HepG2 (cell line): ENCODE data around the gene PPM1G. TPM values are rescaled to one million over a fixed set of nuclear protein-coding genes. Genes with fewer than 3 reads are reported as not detected.

Source experiments
- BCL6 ChIP-seq: IDR thresholded peaks from 2 replicates; pipeline ENCODE4 v1.6.1; 2016; ENCODE audit warnings: missing genetic modification reagents, missing compliant biosample characterization
- CHD4 ChIP-seq: fragments of 200-600 bp; sonication (generic); IDR thresholded peaks from 2 replicates; pipeline ENCODE4 v1.7.0; 2017; ENCODE audit warnings: mild to moderate bottlenecking, low read length, borderline replicate concordance
- KLF13 ChIP-seq: sonication (generic); formaldehyde crosslinking; IDR thresholded peaks from 2 replicates; pipeline ENCODE4 v1.4.0; 2020; ENCODE audit warnings: mild to moderate bottlenecking, missing genetic modification reagents
- NFE2 ChIP-seq: sonication (generic); formaldehyde crosslinking; IDR thresholded peaks from 2 replicates; pipeline ENCODE4 v1.4.0; 2020; ENCODE audit warnings: missing genetic modification reagents
- RARG ChIP-seq: sonication (generic); formaldehyde crosslinking; IDR thresholded peaks from 2 replicates; pipeline ENCODE4 v1.4.0; 2020; ENCODE audit warnings: low read depth, mild to moderate bottlenecking, missing genetic modification reagents
- RBM22 ChIP-seq: fragments of 200-400 bp; formaldehyde crosslinking; optimal IDR thresholded peaks from 2 replicates; pipeline ENCODE3; 2017; ENCODE audit warnings: mild to moderate bottlenecking, low read length, moderate library complexity
- SP140L ChIP-seq: sonication (generic); formaldehyde crosslinking; IDR thresholded peaks from 2 replicates; pipeline ENCODE4 v1.4.0; 2020; ENCODE audit warnings: missing genetic modification reagents, borderline replicate concordance
- TEAD3 ChIP-seq: optimal IDR thresholded peaks from 2 replicates; pipeline ENCODE3; 2016; ENCODE audit warnings: borderline replicate concordance
- TFDP2 ChIP-seq: sonication (generic); formaldehyde crosslinking; IDR thresholded peaks from 2 replicates; pipeline ENCODE4 v1.4.0; 2020; ENCODE audit warnings: missing genetic modification reagents
- ZBTB44 ChIP-seq: sonication (generic); formaldehyde crosslinking; IDR thresholded peaks from 2 replicates; pipeline ENCODE4 v1.4.0; 2020; ENCODE audit warnings: missing genetic modification reagents
- ZNF644 ChIP-seq: IDR thresholded peaks from 2 replicates; pipeline ENCODE4 v1.6.1; 2016; ENCODE audit warnings: low read depth
- polyA plus RNA-seq, 8 experiments: library from polyadenylated mRNA; depleted of rRNA in 3 of 8; stranded (reverse) in 7 of 8; unstranded in 1 of 8; fragments of >200 nt; fragmentation: Illumina TruSeq in 4 of 8; extraction: Trizol in 4 of 8; gene quantifications; 2 replicates each; pipeline versions ENCODE4 v1.2.1 to v1.2.3, GENCODE V29; 2011 to 2016; ENCODE audit warnings: low read depth in 4 of 8, missing spikeins in 1 of 8, mixed read lengths in 1 of 8; ENCODE audit not compliant: insufficient read depth in 1 of 8
- total RNA-seq, 5 experiments: library from RNA; depleted of rRNA; stranded (reverse); fragments of >200 nt; fragmentation: Illumina TruSeq; extraction: Trizol; gene quantifications; 2 replicates each; pipeline ENCODE4 v1.2.3, GENCODE V29; 2016; ENCODE audit warnings: low read depth in 1 of 5
- TF ChIP-seq, protein P1 (sequence below): sonication (generic); formaldehyde crosslinking; conservative IDR thresholded peaks from 2 replicates; pipeline ENCODE4 v1.4.0; 2020; ENCODE audit warnings: mild to moderate bottlenecking, missing genetic modification reagents, moderate library complexity
- TF ChIP-seq, protein P2 (sequence below), 2 experiments: sonication (generic) in 1 of 2; formaldehyde crosslinking in 1 of 2; IDR thresholded peaks; 2 replicates each; pipeline versions ENCODE4 v1.4.0 to v1.6.1; 2018 to 2020; ENCODE audit warnings: missing genetic modification reagents in 2 of 2, borderline replicate concordance in 1 of 2, low read depth in 1 of 2, mild to moderate bottlenecking in 1 of 2, missing biosample characterization in 1 of 2
- TF ChIP-seq, protein P3 (sequence below): fragments of 450-650 bp; IDR thresholded peaks from 2 replicates; pipeline ENCODE4 v1.6.1; 2017; ENCODE audit warnings: mild to moderate bottlenecking
- TF ChIP-seq, protein P4 (sequence below): sonication (generic); formaldehyde crosslinking; conservative IDR thresholded peaks from 2 replicates; pipeline ENCODE4 v1.4.0; 2020; ENCODE audit warnings: missing genetic modification reagents

The PPM1G gene
- total and polyA plus RNA-seq, 2 of the 13 experiments (the other 11 are each of a cell fraction or from before 2014, with no cell fraction given): 58.2 to 213 TPM

GRCh38 chr2:27356056-27356381, 53.4 kb downstream of the PPM1G start (continued):
- TF ChIP-seq TFDP2 (peak; percentile 63; the same call in 1 of the 2 replicates), SP140L (CRISPR knock-in tag) (no peak), NFE2 (CRISPR knock-in tag) (no peak), BCL6 (no peak), ZNF644 (no peak), KLF13 (CRISPR knock-in tag) (no peak), CHD4 (no peak), RBM22 (no peak), TEAD3 (CRISPR knock-in tag) (no peak), ZBTB44 (CRISPR knock-in tag) (no peak), RARG (CRISPR knock-in tag) (peak; percentile 13; the same call in 1 of the 2 replicates)
- TF ChIP-seq, protein P1, sequence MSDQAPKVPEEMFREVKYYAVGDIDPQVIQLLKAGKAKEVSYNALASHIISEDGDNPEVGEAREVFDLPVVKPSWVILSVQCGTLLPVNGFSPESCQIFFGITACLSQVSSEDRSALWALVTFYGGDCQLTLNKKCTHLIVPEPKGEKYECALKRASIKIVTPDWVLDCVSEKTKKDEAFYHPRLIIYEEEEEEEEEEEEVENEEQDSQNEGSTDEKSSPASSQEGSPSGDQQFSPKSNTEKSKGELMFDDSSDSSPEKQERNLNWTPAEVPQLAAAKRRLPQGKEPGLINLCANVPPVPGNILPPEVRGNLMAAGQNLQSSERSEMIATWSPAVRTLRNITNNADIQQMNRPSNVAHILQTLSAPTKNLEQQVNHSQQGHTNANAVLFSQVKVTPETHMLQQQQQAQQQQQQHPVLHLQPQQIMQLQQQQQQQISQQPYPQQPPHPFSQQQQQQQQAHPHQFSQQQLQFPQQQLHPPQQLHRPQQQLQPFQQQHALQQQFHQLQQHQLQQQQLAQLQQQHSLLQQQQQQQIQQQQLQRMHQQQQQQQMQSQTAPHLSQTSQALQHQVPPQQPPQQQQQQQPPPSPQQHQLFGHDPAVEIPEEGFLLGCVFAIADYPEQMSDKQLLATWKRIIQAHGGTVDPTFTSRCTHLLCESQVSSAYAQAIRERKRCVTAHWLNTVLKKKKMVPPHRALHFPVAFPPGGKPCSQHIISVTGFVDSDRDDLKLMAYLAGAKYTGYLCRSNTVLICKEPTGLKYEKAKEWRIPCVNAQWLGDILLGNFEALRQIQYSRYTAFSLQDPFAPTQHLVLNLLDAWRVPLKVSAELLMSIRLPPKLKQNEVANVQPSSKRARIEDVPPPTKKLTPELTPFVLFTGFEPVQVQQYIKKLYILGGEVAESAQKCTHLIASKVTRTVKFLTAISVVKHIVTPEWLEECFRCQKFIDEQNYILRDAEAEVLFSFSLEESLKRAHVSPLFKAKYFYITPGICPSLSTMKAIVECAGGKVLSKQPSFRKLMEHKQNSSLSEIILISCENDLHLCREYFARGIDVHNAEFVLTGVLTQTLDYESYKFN (CRISPR knock-in tag): no peak
- TF ChIP-seq, protein P2, sequence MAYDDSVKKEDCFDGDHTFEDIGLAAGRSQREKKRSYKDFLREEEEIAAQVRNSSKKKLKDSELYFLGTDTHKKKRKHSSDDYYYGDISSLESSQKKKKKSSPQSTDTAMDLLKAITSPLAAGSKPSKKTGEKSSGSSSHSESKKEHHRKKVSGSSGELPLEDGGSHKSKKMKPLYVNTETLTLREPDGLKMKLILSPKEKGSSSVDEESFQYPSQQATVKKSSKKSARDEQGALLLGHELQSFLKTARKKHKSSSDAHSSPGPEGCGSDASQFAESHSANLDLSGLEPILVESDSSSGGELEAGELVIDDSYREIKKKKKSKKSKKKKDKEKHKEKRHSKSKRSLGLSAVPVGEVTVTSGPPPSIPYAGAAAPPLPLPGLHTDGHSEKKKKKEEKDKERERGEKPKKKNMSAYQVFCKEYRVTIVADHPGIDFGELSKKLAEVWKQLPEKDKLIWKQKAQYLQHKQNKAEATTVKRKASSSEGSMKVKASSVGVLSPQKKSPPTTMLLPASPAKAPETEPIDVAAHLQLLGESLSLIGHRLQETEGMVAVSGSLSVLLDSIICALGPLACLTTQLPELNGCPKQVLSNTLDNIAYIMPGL (CRISPR knock-in tag; IDR thresholded peaks at IDR 0.05; ENCODE audit: borderline replicate concordance in 1 of 2, low read depth in 1 of 2): peak in 1 of 2 experiments; percentile 17; a peak in 1 of 4 replicates
- TF ChIP-seq, protein P3, sequence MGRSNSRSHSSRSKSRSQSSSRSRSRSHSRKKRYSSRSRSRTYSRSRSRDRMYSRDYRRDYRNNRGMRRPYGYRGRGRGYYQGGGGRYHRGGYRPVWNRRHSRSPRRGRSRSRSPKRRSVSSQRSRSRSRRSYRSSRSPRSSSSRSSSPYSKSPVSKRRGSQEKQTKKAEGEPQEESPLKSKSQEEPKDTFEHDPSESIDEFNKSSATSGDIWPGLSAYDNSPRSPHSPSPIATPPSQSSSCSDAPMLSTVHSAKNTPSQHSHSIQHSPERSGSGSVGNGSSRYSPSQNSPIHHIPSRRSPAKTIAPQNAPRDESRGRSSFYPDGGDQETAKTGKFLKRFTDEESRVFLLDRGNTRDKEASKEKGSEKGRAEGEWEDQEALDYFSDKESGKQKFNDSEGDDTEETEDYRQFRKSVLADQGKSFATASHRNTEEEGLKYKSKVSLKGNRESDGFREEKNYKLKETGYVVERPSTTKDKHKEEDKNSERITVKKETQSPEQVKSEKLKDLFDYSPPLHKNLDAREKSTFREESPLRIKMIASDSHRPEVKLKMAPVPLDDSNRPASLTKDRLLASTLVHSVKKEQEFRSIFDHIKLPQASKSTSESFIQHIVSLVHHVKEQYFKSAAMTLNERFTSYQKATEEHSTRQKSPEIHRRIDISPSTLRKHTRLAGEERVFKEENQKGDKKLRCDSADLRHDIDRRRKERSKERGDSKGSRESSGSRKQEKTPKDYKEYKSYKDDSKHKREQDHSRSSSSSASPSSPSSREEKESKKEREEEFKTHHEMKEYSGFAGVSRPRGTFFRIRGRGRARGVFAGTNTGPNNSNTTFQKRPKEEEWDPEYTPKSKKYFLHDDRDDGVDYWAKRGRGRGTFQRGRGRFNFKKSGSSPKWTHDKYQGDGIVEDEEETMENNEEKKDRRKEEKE: no peak
- TF ChIP-seq, protein P4, sequence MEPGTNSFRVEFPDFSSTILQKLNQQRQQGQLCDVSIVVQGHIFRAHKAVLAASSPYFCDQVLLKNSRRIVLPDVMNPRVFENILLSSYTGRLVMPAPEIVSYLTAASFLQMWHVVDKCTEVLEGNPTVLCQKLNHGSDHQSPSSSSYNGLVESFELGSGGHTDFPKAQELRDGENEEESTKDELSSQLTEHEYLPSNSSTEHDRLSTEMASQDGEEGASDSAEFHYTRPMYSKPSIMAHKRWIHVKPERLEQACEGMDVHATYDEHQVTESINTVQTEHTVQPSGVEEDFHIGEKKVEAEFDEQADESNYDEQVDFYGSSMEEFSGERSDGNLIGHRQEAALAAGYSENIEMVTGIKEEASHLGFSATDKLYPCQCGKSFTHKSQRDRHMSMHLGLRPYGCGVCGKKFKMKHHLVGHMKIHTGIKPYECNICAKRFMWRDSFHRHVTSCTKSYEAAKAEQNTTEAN (CRISPR knock-in tag): 0 out of 2 replicates have a peak, but pooled peaks have one; percentile 27
